Uterus (tissue), 2 donors: ENCODE results near the gene MIPEP.

ENCODE experiments used
- POLR2A ChIP-seq, 2 donors: fragments of 450-650 bp; IDR thresholded peaks; one replicate each; pipeline ENCODE4 v1.6.1; 2016; ENCODE audit warnings: antibody characterized with exemption in 2 of 2, mild to moderate bottlenecking in 1 of 2, moderate library complexity in 1 of 2
- TF ChIP-seq, protein P1 (sequence below), 4 experiments: fragments of 200-600 bp in 2 of 4; fragments of 450-650 bp in 2 of 4; sonication (generic) in 2 of 4; IDR thresholded peaks; one replicate each; pipeline ENCODE4 v1.5.1; 2016 to 2019; ENCODE audit warnings: antibody characterized with exemption in 4 of 4, mild to moderate bottlenecking in 2 of 4, moderate library complexity in 1 of 4

DNA sequence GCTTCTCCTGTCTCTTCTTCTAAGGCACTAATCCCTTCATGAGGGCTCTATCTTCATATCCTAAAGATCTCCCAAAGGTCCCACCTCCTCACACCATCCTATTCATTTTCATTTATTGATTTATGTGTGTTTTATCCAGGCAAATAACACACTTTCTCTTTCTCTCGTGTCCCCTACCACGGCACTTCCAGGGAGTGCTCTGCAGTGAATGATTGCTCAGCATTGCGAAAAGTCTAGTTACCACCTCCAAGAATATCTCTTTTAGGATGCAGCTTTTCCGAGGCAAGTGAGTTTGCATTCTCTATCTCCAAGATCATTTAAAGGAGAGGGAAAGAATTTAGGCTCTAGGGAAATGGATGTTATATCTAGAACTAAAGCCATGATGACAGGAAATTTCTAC is 101.7 kb downstream of the MIPEP start:
- TF ChIP-seq, protein P1, sequence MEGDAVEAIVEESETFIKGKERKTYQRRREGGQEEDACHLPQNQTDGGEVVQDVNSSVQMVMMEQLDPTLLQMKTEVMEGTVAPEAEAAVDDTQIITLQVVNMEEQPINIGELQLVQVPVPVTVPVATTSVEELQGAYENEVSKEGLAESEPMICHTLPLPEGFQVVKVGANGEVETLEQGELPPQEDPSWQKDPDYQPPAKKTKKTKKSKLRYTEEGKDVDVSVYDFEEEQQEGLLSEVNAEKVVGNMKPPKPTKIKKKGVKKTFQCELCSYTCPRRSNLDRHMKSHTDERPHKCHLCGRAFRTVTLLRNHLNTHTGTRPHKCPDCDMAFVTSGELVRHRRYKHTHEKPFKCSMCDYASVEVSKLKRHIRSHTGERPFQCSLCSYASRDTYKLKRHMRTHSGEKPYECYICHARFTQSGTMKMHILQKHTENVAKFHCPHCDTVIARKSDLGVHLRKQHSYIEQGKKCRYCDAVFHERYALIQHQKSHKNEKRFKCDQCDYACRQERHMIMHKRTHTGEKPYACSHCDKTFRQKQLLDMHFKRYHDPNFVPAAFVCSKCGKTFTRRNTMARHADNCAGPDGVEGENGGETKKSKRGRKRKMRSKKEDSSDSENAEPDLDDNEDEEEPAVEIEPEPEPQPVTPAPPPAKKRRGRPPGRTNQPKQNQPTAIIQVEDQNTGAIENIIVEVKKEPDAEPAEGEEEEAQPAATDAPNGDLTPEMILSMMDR (IDR thresholded peaks at IDR 0.05): no peak
- TF ChIP-seq POLR2A (IDR thresholded peaks at IDR 0.05): no peak
